Keratinocyte (primary cell): Measurements from ENCODE around the gene PUS1. TPM values are rescaled to one million over a fixed set of nuclear protein-coding genes. Genes with fewer than 3 reads are reported as not detected.

Experiments used
- DNase-seq: peaks from one replicate; pipeline ENCODE4 v3.0.0-alpha.2; 2011; ENCODE audit warnings: low read depth, missing footprints, low spot score
- FAIRE-seq: peaks from 2 replicates; lab custom pipeline; 2011; peaks lifted over from hg19 to GRCh38; lab: Jason Lieb, UNC
- H2AFZ ChIP-seq: 2 replicates; pipeline ENCODE4 v1.6.0; 2012; ENCODE audit warnings: low read length, control low read depth, inconsistent platforms; ENCODE audit not compliant: control insufficient read depth
- H3K27ac ChIP-seq: 2 replicates; pipeline ENCODE4 v1.5.1; 2011; ENCODE audit warnings: low read length; ENCODE audit not compliant: control insufficient read depth, insufficient read depth
- H3K27me3 ChIP-seq: 3 replicates; pipeline ENCODE4 v1.6.0; 2011; ENCODE audit warnings: low read length; ENCODE audit not compliant: control insufficient read depth, insufficient read depth; ENCODE audit errors: extremely low read depth
- H3K36me3 ChIP-seq, 2 experiments: 2 replicates in 1 of 2; 3 replicates in 1 of 2; pipeline ENCODE4 v1.5.1; 2011; ENCODE audit warnings: low read length in 2 of 2, mild to moderate bottlenecking in 1 of 2; ENCODE audit not compliant: control insufficient read depth in 2 of 2, insufficient read depth in 2 of 2; ENCODE audit errors: extremely low read depth in 1 of 2
- H3K4me1 ChIP-seq: 3 replicates; pipeline ENCODE4 v1.5.1; 2011; ENCODE audit warnings: low read length; ENCODE audit not compliant: control insufficient read depth, insufficient read depth; ENCODE audit errors: extremely low read depth
- H3K4me2 ChIP-seq: 3 replicates; pipeline ENCODE4 v1.6.0; 2011; ENCODE audit warnings: low read depth, low read length; ENCODE audit not compliant: control insufficient read depth, insufficient read depth; ENCODE audit errors: extremely low read depth
- H3K4me3 ChIP-seq, 3 experiments: fragments of 200-600 bp in 1 of 3; sonication (generic) in 1 of 3; 2 replicates in 2 of 3; 3 replicates in 1 of 3; pipeline ENCODE4 v1.5.1; 2011 to 2016; ENCODE audit warnings: low read length in 3 of 3, mild to moderate bottlenecking in 3 of 3, control low read depth in 2 of 3, inconsistent platforms in 1 of 3, low read depth in 1 of 3, mixed read lengths in 1 of 3, mixed run types in 1 of 3, moderate library complexity in 1 of 3; ENCODE audit not compliant: control insufficient read depth in 2 of 3, insufficient read depth in 2 of 3; ENCODE audit errors: extremely low read depth in 1 of 3
- H3K79me2 ChIP-seq: 2 replicates; pipeline ENCODE4 v1.6.0; 2012; ENCODE audit warnings: low read length; ENCODE audit not compliant: control insufficient read depth, insufficient read depth
- H3K9ac ChIP-seq: 3 replicates; pipeline ENCODE4 v1.6.0; 2011; ENCODE audit warnings: low read length; ENCODE audit not compliant: control insufficient read depth, insufficient read depth; ENCODE audit errors: extremely low read depth
- H3K9me1 ChIP-seq: 3 replicates; pipeline ENCODE4 v1.6.0; 2011; ENCODE audit warnings: low read length; ENCODE audit not compliant: control insufficient read depth, insufficient read depth; ENCODE audit errors: extremely low read depth
- H3K9me3 ChIP-seq: 2 replicates; pipeline ENCODE4 v1.5.1; 2012; ENCODE audit warnings: low read depth, low read length; ENCODE audit not compliant: control insufficient read depth
- H4K20me1 ChIP-seq: 3 replicates; pipeline ENCODE4 v1.6.0; 2011; ENCODE audit warnings: low read length; ENCODE audit not compliant: control insufficient read depth, insufficient read depth; ENCODE audit errors: extremely low read depth
- EZH2 ChIP-seq: IDR thresholded peaks from one replicate; pipeline ENCODE4 v1.6.1; 2012; ENCODE audit warnings: inconsistent platforms, mild to moderate bottlenecking, low read length, moderate library complexity
- dilution Hi-C: fragments of 300-500 bp; cut with MboI; formaldehyde crosslinking; loops from one replicate; pipeline ENCODE4 v1.7.0; 2020; ENCODE audit warnings: low sequenced_read_pairs; ENCODE audit not compliant: extremely low pct_ligation_motif_present
- polyA plus RNA-seq, 5 experiments: library from polyadenylated mRNA; depleted of rRNA in 3 of 5; stranded (reverse) in 3 of 5; stranded (forward) in 1 of 5; unstranded in 1 of 5; fragments of >200 nt; gene quantifications; 1 replicate in 1 of 5; 2 replicates in 3 of 5; 3 replicates in 1 of 5; pipeline versions ENCODE4 v1.2.1 to v1.2.3, GENCODE V29; 2011 to 2012; ENCODE audit warnings: missing spikeins in 2 of 5, low read depth in 1 of 5, low replicate concordance in 1 of 5
- TF ChIP-seq, protein P1 (sequence below), 3 experiments: IDR thresholded peaks in 1 of 3; conservative IDR thresholded peaks in 1 of 3; optimal IDR thresholded peaks in 1 of 3; 2 replicates in 2 of 3; 3 replicates in 1 of 3; pipeline versions ENCODE3 to v1.5.1; 2011; ENCODE audit warnings: low read length in 3 of 3, mild to moderate bottlenecking in 3 of 3, moderate library complexity in 2 of 3, control low read depth in 1 of 3, inconsistent platforms in 1 of 3; ENCODE audit not compliant: insufficient read depth in 2 of 3; ENCODE audit errors: extremely low read depth in 1 of 3

The PUS1 gene
- polyA plus RNA-seq, 1 donor (not counting 4 experiments of a cell fraction or from before 2014, with no cell fraction given): 25.8 TPM

DNA sequence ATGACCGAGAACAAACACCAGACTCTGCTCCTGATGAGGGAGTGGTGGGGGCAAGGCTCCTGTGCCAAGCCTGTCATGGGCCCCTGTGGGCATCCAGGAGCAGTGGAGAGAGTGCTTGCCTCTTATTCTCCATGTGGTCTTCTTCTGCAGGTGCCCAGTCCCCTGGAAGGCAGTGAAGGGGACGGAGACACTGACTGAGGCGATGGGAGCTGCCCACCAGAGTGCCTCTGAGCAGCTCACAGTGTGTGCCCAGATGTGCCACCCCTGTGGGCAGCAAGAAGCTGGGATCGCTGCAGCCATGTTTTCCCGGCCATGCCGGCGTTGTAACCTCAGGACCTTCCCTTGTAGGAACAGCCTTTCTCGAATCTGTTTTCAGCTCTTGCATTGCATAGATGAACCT lies 14.3 kb downstream of the PUS1 start:
- FAIRE-seq (no peak), DNase-seq (no peak)
- TF ChIP-seq, protein P1, sequence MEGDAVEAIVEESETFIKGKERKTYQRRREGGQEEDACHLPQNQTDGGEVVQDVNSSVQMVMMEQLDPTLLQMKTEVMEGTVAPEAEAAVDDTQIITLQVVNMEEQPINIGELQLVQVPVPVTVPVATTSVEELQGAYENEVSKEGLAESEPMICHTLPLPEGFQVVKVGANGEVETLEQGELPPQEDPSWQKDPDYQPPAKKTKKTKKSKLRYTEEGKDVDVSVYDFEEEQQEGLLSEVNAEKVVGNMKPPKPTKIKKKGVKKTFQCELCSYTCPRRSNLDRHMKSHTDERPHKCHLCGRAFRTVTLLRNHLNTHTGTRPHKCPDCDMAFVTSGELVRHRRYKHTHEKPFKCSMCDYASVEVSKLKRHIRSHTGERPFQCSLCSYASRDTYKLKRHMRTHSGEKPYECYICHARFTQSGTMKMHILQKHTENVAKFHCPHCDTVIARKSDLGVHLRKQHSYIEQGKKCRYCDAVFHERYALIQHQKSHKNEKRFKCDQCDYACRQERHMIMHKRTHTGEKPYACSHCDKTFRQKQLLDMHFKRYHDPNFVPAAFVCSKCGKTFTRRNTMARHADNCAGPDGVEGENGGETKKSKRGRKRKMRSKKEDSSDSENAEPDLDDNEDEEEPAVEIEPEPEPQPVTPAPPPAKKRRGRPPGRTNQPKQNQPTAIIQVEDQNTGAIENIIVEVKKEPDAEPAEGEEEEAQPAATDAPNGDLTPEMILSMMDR (optimal IDR thresholded peaks at IDR 0.05 in 1 of 3, IDR thresholded peaks at IDR 0.05 in 1 of 3, conservative IDR thresholded peaks at IDR 0.05 in 1 of 3; ENCODE audit: extremely low read depth in 1 of 3, insufficient read depth in 2 of 3, low read length in 3 of 3): no peak
- no peak for TF ChIP-seq EZH2
- no peak overlapping the region for H3K4me3 ChIP-seq
- no peaks in the 10 kb centered on the region for H3K4me1 ChIP-seq
- no peak overlapping the region for H3K9ac ChIP-seq
- H4K20me1 ChIP-seq: peaks cover 3% of the 10 kb centered on the region
- peaks cover 24 to 35% of the 10 kb centered on the region in 2 experiments for H3K36me3 ChIP-seq
- H3K4me2 ChIP-seq: no peak overlapping the region
- dilution Hi-C loops: no loop called here
- no peaks in the 10 kb centered on the region for H3K9me3 ChIP-seq
- H2AFZ ChIP-seq: no peak overlapping the region
- H3K79me2 ChIP-seq: peaks cover 2% of the 10 kb centered on the region
- no peak overlapping the region for H3K27ac ChIP-seq
- no peaks in the 10 kb centered on the region for H3K27me3 ChIP-seq
- H3K9me1 ChIP-seq: no peaks in the 10 kb centered on the region

DNA sequence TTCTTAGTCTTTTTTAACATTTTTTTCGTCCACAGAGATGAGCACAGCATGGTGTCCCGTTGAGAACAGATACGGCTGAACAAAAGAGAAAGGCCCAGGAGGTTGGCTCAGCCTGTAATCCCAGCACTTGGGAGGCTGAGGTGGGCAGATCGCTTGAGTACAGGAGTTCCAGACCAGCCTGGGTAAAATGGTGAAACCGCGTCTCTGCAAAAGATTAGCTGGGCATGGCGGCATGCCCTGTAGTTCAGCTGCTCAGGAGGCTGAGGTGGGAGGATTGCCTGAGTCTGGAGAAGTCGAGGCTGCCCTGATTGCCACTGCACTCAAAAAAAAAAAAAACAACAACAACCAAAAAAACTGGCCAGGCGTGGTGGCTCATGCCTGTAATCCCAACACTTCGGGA lies 14.8 kb downstream of the PUS1 start:
- dilution Hi-C loops: no loop called here
- Histone ChIP-seq H3K4me1 (no peaks in the 10 kb centered on the region), H3K27me3 (no peaks in the 10 kb centered on the region), H3K9ac (no peak overlapping the region), H4K20me1 (peaks cover 3% of the 10 kb centered on the region), H3K4me3 (no peak overlapping the region), H3K9me1 (no peaks in the 10 kb centered on the region), H3K4me2 (no peak overlapping the region), H3K9me3 (no peaks in the 10 kb centered on the region), H2AFZ (no peak overlapping the region), H3K79me2 (peaks cover 2% of the 10 kb centered on the region), H3K27ac (no peak overlapping the region), H3K36me3 (peaks cover 24 to 34% of the 10 kb centered on the region in 2 experiments)
- FAIRE-seq (no peak), DNase-seq (no peak)
- no peak for TF ChIP-seq EZH2
- TF ChIP-seq, protein P1 (optimal IDR thresholded peaks at IDR 0.05 in 1 of 3, IDR thresholded peaks at IDR 0.05 in 1 of 3, conservative IDR thresholded peaks at IDR 0.05 in 1 of 3; ENCODE audit: extremely low read depth in 1 of 3, insufficient read depth in 2 of 3, low read length in 3 of 3): no peak
